K562 (cell line): ENCODE data around the gene UBE2I. TPM values are rescaled to one million over a fixed set of nuclear protein-coding genes. Genes with fewer than 3 reads are reported as not detected.

Experiments
- ATAC-seq: fragments of 200-7000 bp; cut with Tn5 transposase; 3 replicates; pipeline ENCODE4 v1.9.1; 2020; ENCODE audit warnings: moderate library complexity
- BruUV-seq: library from RNA; stranded (reverse); fragments of 400-500 nt; replicated peaks from 2 replicates; lab custom pipeline; 2021; lab: Mats Ljungman, UMichigan
- CTCF ChIA-PET: fragments of 300-600 bp; formaldehyde crosslinking; extraction: SDS; loops from one replicate; lab custom pipeline; 2021; ENCODE audit warnings: low intra/inter-chr PET ratio; lab: Yijun Ruan, JAX
- POLR2A ChIA-PET: fragments of 300-600, 350-650 bp; sonication (Branson Sonifier 250); formaldehyde crosslinking; extraction: SDS; loops from one replicate; lab custom pipeline; 2021; ENCODE audit warnings: antibody characterized with exemption, inconsistent platforms; lab: Yijun Ruan, JAX
- DNase-seq, 4 experiments: peaks; one replicate each; pipeline versions ENCODE4 v3.0.0 to v3.0.0-alpha.2; 2011 to 2018; ENCODE audit warnings: low spot score in 3 of 4, mixed read lengths in 3 of 4; ENCODE audit errors: extremely low read depth in 1 of 4
- FAIRE-seq: peaks from 2 replicates; lab custom pipeline; 2011; peaks lifted over from hg19 to GRCh38; lab: Jason Lieb, UNC
- H2AFZ ChIP-seq: 2 replicates; pipeline ENCODE4 v1.6.0; 2011; ENCODE audit warnings: low read depth, low read length, control low read depth, inconsistent platforms
- H3K27ac ChIP-seq: fragments of 200-600 bp; 3 replicates; pipeline ENCODE4 v1.8.0; 2011; ENCODE audit warnings: low read depth, mild to moderate bottlenecking, control low read depth, inconsistent platforms, low read length, moderate library complexity, mixed read lengths; ENCODE audit errors: extremely low read depth
- H3K27me3 ChIP-seq, 2 experiments: fragments of 300-600 bp in 1 of 2; 2 replicates in 1 of 2; 3 replicates in 1 of 2; pipeline versions ENCODE4 v1.6.0 to v1.8.0; 2011; ENCODE audit warnings: inconsistent platforms in 2 of 2, low read length in 2 of 2, mild to moderate bottlenecking in 1 of 2, mixed read lengths in 1 of 2, moderate library complexity in 1 of 2; ENCODE audit not compliant: control insufficient read depth in 2 of 2, insufficient read depth in 2 of 2
- H3K36me3 ChIP-seq: fragments of 300-600 bp; 3 replicates; pipeline ENCODE4 v1.8.0; 2011; ENCODE audit warnings: mild to moderate bottlenecking, low read length, inconsistent platforms; ENCODE audit not compliant: control insufficient read depth, insufficient read depth
- H3K4me1 ChIP-seq, 2 experiments: fragments of 200-600 bp in 1 of 2; replicated peaks in 1 of 2; 2 replicates in 1 of 2; 3 replicates in 1 of 2; pipeline versions ENCODE4 v1.5.1 to v1.8.0; 2011; ENCODE audit warnings: inconsistent platforms in 2 of 2, low read length in 2 of 2, mild to moderate bottlenecking in 1 of 2, mixed read lengths in 1 of 2, moderate library complexity in 1 of 2; ENCODE audit not compliant: control insufficient read depth in 2 of 2, insufficient read depth in 2 of 2
- H3K4me2 ChIP-seq: 2 replicates; pipeline ENCODE4 v1.6.1; 2011; ENCODE audit warnings: low read length, control low read depth, inconsistent platforms, mixed read lengths; ENCODE audit not compliant: insufficient read depth
- H3K4me3 ChIP-seq: fragments of 200-600 bp; sonication (generic), shearing (Covaris generic); 2 replicates; pipeline ENCODE4 v1.5.1; 2016; ENCODE audit warnings: control low read depth, inconsistent platforms
- H3K79me2 ChIP-seq: fragments of 200-600 bp; 3 replicates; pipeline ENCODE4 v1.8.0; 2011; ENCODE audit warnings: low read length, inconsistent platforms; ENCODE audit not compliant: control insufficient read depth, insufficient read depth
- H3K9ac ChIP-seq, 2 experiments: 2 replicates each; pipeline versions ENCODE4 v1.6.0 to v1.6.1; 2011; ENCODE audit warnings: low read depth in 2 of 2, low read length in 2 of 2, control low read depth in 1 of 2, inconsistent platforms in 1 of 2, mild to moderate bottlenecking in 1 of 2, mixed read lengths in 1 of 2; ENCODE audit not compliant: insufficient read depth in 1 of 2
- H3K9me1 ChIP-seq: one replicate; pipeline ENCODE4 v1.6.0; 2011; ENCODE audit warnings: inconsistent platforms, mild to moderate bottlenecking, low read length, moderate library complexity; ENCODE audit not compliant: control insufficient read depth, insufficient read depth
- H3K9me3 ChIP-seq: replicated peaks from 2 replicates; pipeline ENCODE4 v1.5.1; 2011; ENCODE audit warnings: low read depth, low read length, inconsistent platforms; ENCODE audit not compliant: control insufficient read depth, insufficient read depth
- H4K20me1 ChIP-seq: replicated peaks from 2 replicates; pipeline ENCODE4 v1.6.1; 2011; ENCODE audit warnings: low read length, inconsistent platforms, mixed read lengths; ENCODE audit not compliant: control insufficient read depth, insufficient read depth
- ATF6 ChIP-seq: sonication (generic); formaldehyde crosslinking; IDR thresholded peaks from 2 replicates; pipeline ENCODE4 v1.4.0; 2020; ENCODE audit warnings: mild to moderate bottlenecking, missing genetic modification reagents
- CTCF ChIP-seq, 3 experiments: IDR thresholded peaks in 2 of 3; conservative IDR thresholded peaks in 1 of 3; 2 replicates each; pipeline ENCODE4 v1.5.1; 2011 to 2012; ENCODE audit warnings: low read length in 3 of 3, mild to moderate bottlenecking in 3 of 3, control low read depth in 2 of 3, improper control_type of control experiment in 1 of 3, inconsistent platforms in 1 of 3, low read depth in 1 of 3, mixed read lengths in 1 of 3, moderate library complexity in 1 of 3; ENCODE audit not compliant: insufficient read depth in 2 of 3
- DDX20 ChIP-seq: fragments of 450-650 bp; IDR thresholded peaks from 2 replicates; pipeline ENCODE4 v1.6.1; 2016; ENCODE audit warnings: missing genetic modification characterization, low read depth, mild to moderate bottlenecking, missing compliant biosample characterization, moderate library complexity
- LARP7 ChIP-seq: fragments of 450-650 bp; IDR thresholded peaks from 2 replicates; pipeline ENCODE4 v1.6.1; 2016
- LCOR ChIP-seq: sonication (generic); formaldehyde crosslinking; IDR thresholded peaks from 2 replicates; pipeline ENCODE4 v1.8.0; 2022; ENCODE audit warnings: mild to moderate bottlenecking, missing genetic modification reagents
- NFE2 ChIP-seq: IDR thresholded peaks from 2 replicates; pipeline ENCODE4 v1.6.1; 2014; ENCODE audit warnings: antibody characterized with exemption, low read depth
- POLR2H ChIP-seq: IDR thresholded peaks from 2 replicates; pipeline ENCODE4 v1.6.1; 2016; ENCODE audit warnings: missing genetic modification characterization, low read depth, mild to moderate bottlenecking, control low read depth, missing compliant biosample characterization, moderate library complexity
- ZNF551 ChIP-seq: fragments of 250-450 bp; sonication (Bioruptor Pico); IDR thresholded peaks from 2 replicates; pipeline ENCODE4 v1.5.0; 2021; ENCODE audit warnings: mild to moderate bottlenecking, moderate library complexity
- WGBS: fragments of 100-300 bp; shearing (Covaris generic); methylation state at CpG from one replicate; pipeline ENCODE4 v1.1.6; 2016; ENCODE audit warnings: low coverage, mixed read lengths; ENCODE audit not compliant: insufficient coverage; ENCODE audit errors: missing lambda C conversion rate; 5-methylcytosine and 5-hydroxymethylcytosine counted together
- in situ Hi-C: fragments of 300-500 bp; cut with MboI; formaldehyde crosslinking; loops from 4 replicates; pipeline ENCODE4 v1.15.0; 2018; ENCODE audit warnings: inconsistent platforms, mixed read lengths
- intact Hi-C: fragments of 100-400 bp; cut with micrococcal nuclease; formaldehyde crosslinking; loops from 2 replicates; pipeline ENCODE4 v1.14.2; 2022
- polyA plus RNA-seq, 8 experiments: library from polyadenylated mRNA; depleted of rRNA in 4 of 8; stranded (reverse) in 5 of 8; unstranded in 3 of 8; fragments of >200 nt; fragmentation: Nextera tagmentation in 2 of 8; fragmentation: Illumina TruSeq in 1 of 8; extraction: Ambion mirVana in 2 of 8; extraction: Trizol in 1 of 8; gene quantifications; 2 replicates each; pipeline versions ENCODE4 v1.2.1 to v1.2.3, GENCODE V29; 2011 to 2014; ENCODE audit warnings: inconsistent platforms in 1 of 8, missing spikeins in 1 of 8
- total RNA-seq, 7 experiments: library from RNA; depleted of rRNA in 6 of 7; stranded (reverse); fragments of >200 nt in 6 of 7; fragmentation: Illumina TruSeq in 2 of 7; extraction: Trizol in 2 of 7; gene quantifications; 2 replicates each; pipeline versions ENCODE4 v1.2.1 to v1.2.3, GENCODE V29; 2011 to 2021; ENCODE audit warnings: low replicate concordance in 1 of 7

Gene UBE2I
- total and polyA plus RNA-seq, 9 of the 15 experiments (the other 6 are each of a cell fraction or from before 2014, with no cell fraction given), result 36.6 to 254 (median 104) TPM

- TF ChIP-seq LCOR (CRISPR knock-in tag) (no peak), DDX20 (tag) (no peak), POLR2H (tag) (no peak)
Observed at GRCh38 chr16:1362807-1363206, 53.4 kb downstream of the UBE2I start (continued).

GRCh38 chr16:1363501-1364041, 54.1 kb downstream of the UBE2I start:
- no peak overlapping the region; a peak in 1 of 4 replicates for H3K9ac ChIP-seq
- 0 out of 2 replicates have a peak, but pooled peaks cover 12% of the 10 kb centered on the region for H4K20me1 ChIP-seq
- intact Hi-C loops (loop anchor here (1.0 kb wide), 1 partner anchor 50 kb away; no protein-coding TSS in a partner anchor), in situ Hi-C loops (no loop called here)
- WGBS, result 28% methylated on average over 13 of the region's 18 CpGs
- H3K27me3 ChIP-seq, result no peaks in the 10 kb centered on the region
- peaks cover 14% of the 10 kb centered on the region for H3K79me2 ChIP-seq
- no peaks in the 10 kb centered on the region for H3K9me3 ChIP-seq
- no peak overlapping the region for H3K4me3 ChIP-seq
- DNase-seq (peak; percentile 71 to 83 (median 77)), ATAC-seq (peak; percentile 99), FAIRE-seq (peak; percentile 85)
- peaks cover 0 to 48% of the 10 kb centered on the region in 2 experiments; a peak in 2 of 5 replicates for H3K4me1 ChIP-seq
- H2AFZ ChIP-seq, result no peak overlapping the region
- ChIA-PET CTCF (no interaction called here), POLR2A (interaction anchor here (0.7 to 8.1 kb wide), 5 partner anchors 8 to 73 kb away, joined by 3 to 73 read pairs (median 3); no protein-coding TSS in a partner anchor)
- peaks cover 78% of the 10 kb centered on the region; the same call in 2 of the 3 replicates for H3K36me3 ChIP-seq
- no peaks in the 10 kb centered on the region for H3K9me1 ChIP-seq
- BruUV-seq, result TSS peak; percentile 46
- H3K27ac ChIP-seq, result no peak overlapping the region
- H3K4me2 ChIP-seq, result no peak overlapping the region
- TF ChIP-seq NFE2, result no peak
- TF ChIP-seq CTCF (IDR thresholded peaks at IDR 0.05 in 2 of 3, conservative IDR thresholded peaks at IDR 0.05 in 1 of 3; ENCODE audit: insufficient read depth in 2 of 3, low read depth in 1 of 3, low read length in 3 of 3), result peak; percentile 79 to 94 (median 91)
- no peak for TF ChIP-seq LARP7
- no peak for TF ChIP-seq ATF6 (CRISPR knock-in tag)
- TF ChIP-seq ZNF551 (CRISPR knock-in tag), result no peak
